ENCODE data around the gene GPC3. TPM values are rescaled to one million over a fixed set of nuclear protein-coding genes. Genes with fewer than 3 reads are reported as not detected.

Gene GPC3
- total RNA-seq, 1 experiment from 2014 or later = 0.98 TPM

DNA sequence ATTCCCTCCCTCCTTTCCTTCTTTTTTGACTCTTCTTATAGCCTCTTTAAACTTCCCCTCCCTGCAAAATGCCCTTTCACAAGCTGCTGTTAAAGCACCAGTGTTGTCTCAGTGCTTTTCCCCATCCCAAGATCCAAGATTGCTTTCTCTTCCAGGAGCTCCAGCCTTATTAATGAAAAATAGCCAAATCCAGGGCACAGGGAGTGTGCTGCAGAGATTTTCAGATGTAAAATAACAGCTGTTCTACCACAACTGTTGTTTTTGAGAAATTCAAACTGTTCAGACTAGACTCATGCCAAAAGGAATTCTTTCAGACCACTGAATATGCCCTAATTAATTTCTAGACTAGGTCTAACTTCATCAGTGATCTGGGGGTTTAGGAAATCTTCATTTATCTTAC, 47.0 kb upstream of the GPC3 start:
- ChIA-PET POLR2A (no interaction called here), CTCF (no interaction called here), RAD21 (ENCODE audit: low non-redundant PET in 1 of 2, low total read pairs in 2 of 2, uncharacterized antibody in 2 of 2, unreplicated experiment in 2 of 2) (no interaction called here)
- Histone ChIP-seq H2AFZ (ENCODE audit: low read depth, low read length, poor library complexity, severe bottlenecking) (no peak overlapping the region), H3K27ac (ENCODE audit: low read depth, low read length) (no peak overlapping the region), H3K9me2 (ENCODE audit: insufficient read depth) (no peaks in the 10 kb centered on the region), H3K36me3 (ENCODE audit: control insufficient read depth in 1 of 2, insufficient read depth in 2 of 2, low read length in 2 of 2) (no peaks in the 10 kb centered on the region), H3K9ac (ENCODE audit: low read length) (no peak overlapping the region), H3K27me3 (ENCODE audit: insufficient read depth, low read length) (no peaks in the 10 kb centered on the region), H4K20me1 (ENCODE audit: insufficient read depth) (no peaks in the 10 kb centered on the region), H3K4me3 (replicated peaks in 1 of 2; ENCODE audit: low read depth in 1 of 2, low read length in 2 of 2) (no peak overlapping the region), H3K4me2 (ENCODE audit: low read length) (no peak overlapping the region), H3K9me3 (ENCODE audit: control insufficient read depth in 1 of 2, insufficient read depth in 1 of 2, low read depth in 1 of 2, low read length in 2 of 2) (no peaks in the 10 kb centered on the region), H3K4me1 (ENCODE audit: control insufficient read depth in 1 of 2, insufficient read depth in 2 of 2, low read length in 2 of 2) (no peaks in the 10 kb centered on the region), H3K79me2 (ENCODE audit: insufficient read depth, low read length) (no peaks in the 10 kb centered on the region)
- DNase-seq (ENCODE audit: low read depth, low spot score) (no peak), ATAC-seq (no peak)
- intact Hi-C loops (cut with micrococcal nuclease) = no loop called here
- TF ChIP-seq POLR2A (IDR thresholded peaks at IDR 0.05; ENCODE audit: borderline replicate concordance, extremely low read depth, insufficient read depth, insufficient read length) (no peak), YY1 (IDR thresholded peaks at IDR 0.05; ENCODE audit: extremely low read depth, insufficient replicate concordance, low read depth, low read length) (no peak), REST (IDR thresholded peaks at IDR 0.05; ENCODE audit: low read depth) (no peak), JUND (IDR thresholded peaks at IDR 0.05) (no peak), CBX3 (IDR thresholded peaks at IDR 0.05; ENCODE audit: low read depth) (no peak), ZNF274 (IDR thresholded peaks at IDR 0.05; ENCODE audit: low read depth, low read length) (no peak), FOSL1 (IDR thresholded peaks at IDR 0.05; ENCODE audit: low read depth) (no peak), SP1 (IDR thresholded peaks at IDR 0.05; ENCODE audit: low read depth) (no peak), ELF1 (IDR thresholded peaks at IDR 0.05; ENCODE audit: borderline replicate concordance, low read depth) (no peak), EZH2 (IDR thresholded peaks at IDR 0.05) (no peak), EGR1 (IDR thresholded peaks at IDR 0.05; ENCODE audit: low read depth) (no peak), CTCF (IDR thresholded peaks at IDR 0.05 in 2 of 3, conservative IDR thresholded peaks at IDR 0.05 in 1 of 3; ENCODE audit: borderline replicate concordance in 1 of 3, insufficient read depth in 1 of 3, low read depth in 2 of 3, low read length in 2 of 3) (no peak), TCF7L2 (IDR thresholded peaks at IDR 0.05; ENCODE audit: borderline replicate concordance, extremely low read depth, insufficient read depth, insufficient read length) (no peak), ZFX (IDR thresholded peaks at IDR 0.05) (no peak), EZH2phosphoT487 (IDR thresholded peaks at IDR 0.05; ENCODE audit: borderline replicate concordance) (no peak), POLR2AphosphoS5 (IDR thresholded peaks at IDR 0.05; ENCODE audit: low read depth, low read length) (no peak), SIN3A (IDR thresholded peaks at IDR 0.05; ENCODE audit: low read depth) (no peak), RAD21 (IDR thresholded peaks at IDR 0.05; ENCODE audit: low read depth) (no peak)
- TF ChIP-seq, protein P1, sequence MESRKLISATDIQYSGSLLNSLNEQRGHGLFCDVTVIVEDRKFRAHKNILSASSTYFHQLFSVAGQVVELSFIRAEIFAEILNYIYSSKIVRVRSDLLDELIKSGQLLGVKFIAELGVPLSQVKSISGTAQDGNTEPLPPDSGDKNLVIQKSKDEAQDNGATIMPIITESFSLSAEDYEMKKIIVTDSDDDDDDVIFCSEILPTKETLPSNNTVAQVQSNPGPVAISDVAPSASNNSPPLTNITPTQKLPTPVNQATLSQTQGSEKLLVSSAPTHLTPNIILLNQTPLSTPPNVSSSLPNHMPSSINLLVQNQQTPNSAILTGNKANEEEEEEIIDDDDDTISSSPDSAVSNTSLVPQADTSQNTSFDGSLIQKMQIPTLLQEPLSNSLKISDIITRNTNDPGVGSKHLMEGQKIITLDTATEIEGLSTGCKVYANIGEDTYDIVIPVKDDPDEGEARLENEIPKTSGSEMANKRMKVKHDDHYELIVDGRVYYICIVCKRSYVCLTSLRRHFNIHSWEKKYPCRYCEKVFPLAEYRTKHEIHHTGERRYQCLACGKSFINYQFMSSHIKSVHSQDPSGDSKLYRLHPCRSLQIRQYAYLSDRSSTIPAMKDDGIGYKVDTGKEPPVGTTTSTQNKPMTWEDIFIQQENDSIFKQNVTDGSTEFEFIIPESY (IDR thresholded peaks at IDR 0.05; ENCODE audit: extremely low read depth, insufficient replicate concordance, low read length) = no peak
- TF ChIP-seq, protein P2, sequence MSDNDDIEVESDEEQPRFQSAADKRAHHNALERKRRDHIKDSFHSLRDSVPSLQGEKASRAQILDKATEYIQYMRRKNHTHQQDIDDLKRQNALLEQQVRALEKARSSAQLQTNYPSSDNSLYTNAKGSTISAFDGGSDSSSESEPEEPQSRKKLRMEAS (IDR thresholded peaks at IDR 0.05) = no peak
- BruUV-seq (replicated peaks) = no TSS peak
